PC-9 (cell line): Measurements from ENCODE around the gene ATP4B. TPM values are rescaled to one million over a fixed set of nuclear protein-coding genes. Genes with fewer than 3 reads are reported as not detected.

Source experiments
- BruUV-seq: library from RNA; stranded (reverse); fragments of 400-500 nt; replicated peaks from 2 replicates; lab custom pipeline; 2021; lab: Mats Ljungman, UMichigan
- CTCF ChIA-PET: fragments of 300-600 bp; sonication (Branson Sonifier 250); formaldehyde crosslinking; loops from one replicate; lab custom pipeline; 2022; ENCODE audit warnings: antibody characterized with exemption; lab: Charles Lee
- POLR2A ChIA-PET: fragments of 300-600 bp; sonication (Branson Sonifier 250); formaldehyde crosslinking; loops from one replicate; lab custom pipeline; 2022; ENCODE audit warnings: antibody characterized with exemption; ENCODE audit not compliant: unreplicated experiment; lab: Charles Lee
- DNase-seq, 2 experiments: peaks; one replicate each; pipeline versions ENCODE4 v3.0.0 to v3.0.0-alpha.2; 2015 to 2022; ENCODE audit warnings: mixed read lengths in 1 of 2
- H2AFZ ChIP-seq: fragments of 200-600 bp; sonication (generic); 2 replicates; pipeline ENCODE4 v1.8.1; 2017; ENCODE audit warnings: antibody characterized with exemption
- H3F3A ChIP-seq: fragments of 200-600 bp; sonication (generic); 2 replicates; pipeline ENCODE4 v1.8.1; 2017; ENCODE audit warnings: antibody characterized with exemption, mild to moderate bottlenecking, low read depth; ENCODE audit not compliant: insufficient read depth
- H3K27ac ChIP-seq: fragments of 200-600 bp; sonication (generic); 2 replicates; pipeline ENCODE4 v1.6.1; 2016; ENCODE audit warnings: mixed run types
- H3K27me3 ChIP-seq: fragments of 200-600 bp; sonication (generic); 2 replicates; pipeline ENCODE4 v1.6.1; 2016; ENCODE audit warnings: low read depth, mixed run types; ENCODE audit not compliant: insufficient read depth
- H3K36me3 ChIP-seq: fragments of 200-600 bp; sonication (generic); 2 replicates; pipeline ENCODE4 v1.6.1; 2016; ENCODE audit warnings: low read depth, mixed run types
- H3K4me1 ChIP-seq: fragments of 200-600 bp; sonication (generic); replicated peaks from 2 replicates; pipeline ENCODE4 v1.6.1; 2016; ENCODE audit warnings: mixed run types; ENCODE audit not compliant: insufficient read depth
- H3K4me2 ChIP-seq: fragments of 200-600 bp; sonication (generic); 2 replicates; pipeline ENCODE4 v1.6.1; 2017; ENCODE audit warnings: mixed run types
- H3K4me3 ChIP-seq: fragments of 200-600 bp; sonication (generic); 2 replicates; pipeline ENCODE4 v1.6.1; 2016; ENCODE audit warnings: mixed run types
- H3K79me2 ChIP-seq: fragments of 200-600 bp; sonication (generic); 2 replicates; pipeline ENCODE4 v1.6.1; 2017; ENCODE audit warnings: low read depth, mixed run types
- H3K9me2 ChIP-seq: fragments of 200-600 bp; sonication (generic); 2 replicates; pipeline ENCODE4 v1.8.1; 2017; ENCODE audit warnings: mild to moderate bottlenecking; ENCODE audit not compliant: insufficient read depth
- H3K9me3 ChIP-seq: fragments of 200-600 bp; sonication (generic); 2 replicates; pipeline ENCODE4 v1.8.1; 2016; ENCODE audit warnings: low read depth; ENCODE audit not compliant: insufficient read depth
- H4K20me1 ChIP-seq: fragments of 200-600 bp; sonication (generic); 2 replicates; pipeline ENCODE4 v1.8.1; 2017; ENCODE audit not compliant: insufficient read depth
- EZH2 ChIP-seq: fragments of 200-600 bp; sonication (generic); IDR thresholded peaks from 2 replicates; pipeline ENCODE4 v1.8.0; 2017; ENCODE audit warnings: antibody characterized with exemption, low read depth
- intact Hi-C: fragments of 100-400 bp; cut with micrococcal nuclease; formaldehyde crosslinking; loops from one replicate; pipeline ENCODE4 v1.10.0; 2022; ENCODE audit not compliant: unreplicated experiment
- total RNA-seq: library from RNA; stranded (reverse); gene quantifications from 2 replicates; pipeline ENCODE4 v1.2.3, GENCODE V29; 2021
- TF ChIP-seq, protein P1 (sequence below): fragments of 200-600 bp; sonication (generic); conservative IDR thresholded peaks from 2 replicates; pipeline ENCODE4 v1.6.1; 2017; ENCODE audit warnings: mixed run types, antibody characterized with exemption, mild to moderate bottlenecking, moderate library complexity

The ATP4B gene
- total RNA-seq, 1 experiment from 2014 or later = not detected

DNA sequence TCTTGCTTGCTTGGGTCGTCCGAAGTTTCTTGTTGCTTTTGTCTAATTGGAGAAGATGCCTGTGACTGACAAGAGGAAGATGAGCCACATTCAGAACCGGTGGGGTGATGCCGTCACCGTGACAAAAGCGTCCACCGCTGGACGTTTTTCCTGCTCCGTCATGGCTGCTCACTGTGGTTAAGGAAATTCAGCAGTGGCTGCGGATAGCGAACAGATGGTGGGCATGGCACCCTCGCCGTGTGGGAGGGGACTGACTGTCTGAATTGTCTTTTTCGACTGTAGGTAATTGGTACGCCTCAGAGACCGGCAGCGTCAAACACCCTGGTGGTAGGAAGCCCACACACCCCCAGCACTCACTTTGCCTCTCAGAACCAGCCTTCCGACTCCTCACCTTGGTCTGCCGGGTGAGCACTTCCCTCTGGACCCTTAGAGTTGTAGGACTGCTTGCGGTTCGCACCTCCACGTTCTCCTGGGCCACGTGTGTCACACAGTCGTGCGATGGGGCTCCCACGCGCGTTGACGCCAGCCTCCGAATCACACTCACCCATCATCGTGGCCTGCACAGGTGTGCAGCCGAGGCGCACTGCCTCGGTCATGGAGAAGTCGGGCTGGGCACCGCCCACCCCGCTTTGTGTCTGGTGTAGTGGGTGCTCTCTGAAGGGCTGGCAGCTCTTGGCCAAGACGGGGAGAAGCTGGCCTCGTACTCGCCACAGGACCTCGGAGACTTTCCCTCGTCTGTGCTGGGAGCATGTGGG lies 26.5 kb downstream of the ATP4B start:
- Histone ChIP-seq H3K36me3 (peaks cover 18% of the 10 kb centered on the region), H3K27me3 (no peaks in the 10 kb centered on the region), H3K79me2 (peaks cover 31% of the 10 kb centered on the region), H4K20me1 (peaks cover 32% of the 10 kb centered on the region), H3K27ac (no peak overlapping the region), H2AFZ (no peak overlapping the region), H3K9me2 (no peaks in the 10 kb centered on the region), H3K4me3 (no peak overlapping the region), H3K9me3 (no peaks in the 10 kb centered on the region), H3K4me2 (no peak overlapping the region), H3K4me1 (no peaks in the 10 kb centered on the region), H3F3A (0 out of 2 replicates have a peak, but pooled peaks cover 4% of the 10 kb centered on the region)
- ChIA-PET CTCF (no interaction called here), POLR2A (no interaction called here)
- BruUV-seq = no TSS peak
- DNase-seq = no peak
- TF ChIP-seq EZH2 = no peak
- TF ChIP-seq, protein P1, sequence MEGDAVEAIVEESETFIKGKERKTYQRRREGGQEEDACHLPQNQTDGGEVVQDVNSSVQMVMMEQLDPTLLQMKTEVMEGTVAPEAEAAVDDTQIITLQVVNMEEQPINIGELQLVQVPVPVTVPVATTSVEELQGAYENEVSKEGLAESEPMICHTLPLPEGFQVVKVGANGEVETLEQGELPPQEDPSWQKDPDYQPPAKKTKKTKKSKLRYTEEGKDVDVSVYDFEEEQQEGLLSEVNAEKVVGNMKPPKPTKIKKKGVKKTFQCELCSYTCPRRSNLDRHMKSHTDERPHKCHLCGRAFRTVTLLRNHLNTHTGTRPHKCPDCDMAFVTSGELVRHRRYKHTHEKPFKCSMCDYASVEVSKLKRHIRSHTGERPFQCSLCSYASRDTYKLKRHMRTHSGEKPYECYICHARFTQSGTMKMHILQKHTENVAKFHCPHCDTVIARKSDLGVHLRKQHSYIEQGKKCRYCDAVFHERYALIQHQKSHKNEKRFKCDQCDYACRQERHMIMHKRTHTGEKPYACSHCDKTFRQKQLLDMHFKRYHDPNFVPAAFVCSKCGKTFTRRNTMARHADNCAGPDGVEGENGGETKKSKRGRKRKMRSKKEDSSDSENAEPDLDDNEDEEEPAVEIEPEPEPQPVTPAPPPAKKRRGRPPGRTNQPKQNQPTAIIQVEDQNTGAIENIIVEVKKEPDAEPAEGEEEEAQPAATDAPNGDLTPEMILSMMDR = no peak
- intact Hi-C loops = no loop called here

DNA sequence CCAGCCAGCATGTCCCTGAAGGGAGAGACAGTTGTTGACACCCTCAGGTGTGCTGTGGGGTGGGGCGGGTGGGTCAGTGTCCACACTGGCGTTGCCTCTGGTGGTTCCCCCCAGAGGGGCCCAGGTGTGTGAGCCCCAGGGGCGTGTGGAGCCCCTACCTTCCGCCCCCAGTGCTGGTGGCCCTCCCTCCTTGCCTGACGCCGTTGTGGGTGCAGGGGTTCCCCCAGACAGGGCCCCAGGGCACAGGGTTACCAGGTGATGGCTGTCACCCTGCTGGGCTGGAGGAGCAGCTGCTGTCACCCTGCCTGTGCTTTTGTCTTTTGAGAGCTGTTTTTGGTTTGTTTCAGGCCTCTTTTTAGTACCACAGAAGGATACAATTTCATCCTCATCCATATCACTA lies 27.2 kb downstream of the ATP4B start:
- Histone ChIP-seq H3K36me3 (peaks cover 20% of the 10 kb centered on the region), H3K4me2 (no peak overlapping the region), H3K4me1 (no peaks in the 10 kb centered on the region), H3K79me2 (peaks cover 37% of the 10 kb centered on the region), H3K27me3 (no peaks in the 10 kb centered on the region), H2AFZ (no peak overlapping the region), H4K20me1 (peaks cover 37% of the 10 kb centered on the region), H3K27ac (no peak overlapping the region), H3K9me2 (no peaks in the 10 kb centered on the region), H3K9me3 (no peaks in the 10 kb centered on the region), H3K4me3 (no peak overlapping the region), H3F3A (0 out of 2 replicates have a peak, but pooled peaks cover 4% of the 10 kb centered on the region)
- CTCF ChIA-PET = no interaction called here
- no TSS peak for BruUV-seq
- no peak for TF ChIP-seq EZH2
- TF ChIP-seq, protein P1 = no peak
- POLR2A ChIA-PET = interaction anchor here (0.8 kb wide), 1 partner anchor 708 kb away, joined by 6 read pairs; no protein-coding TSS in a partner anchor
- intact Hi-C loops = no loop called here
- no peak for DNase-seq

GRCh38 chr13:113630296-113630695 lies 27.7 kb downstream of the ATP4B start:
- DNase-seq = no peak
- CTCF ChIA-PET = no interaction called here
- no peaks in the 10 kb centered on the region for H3K4me1 ChIP-seq
- H3K27ac ChIP-seq = no peak overlapping the region
- POLR2A ChIA-PET = interaction anchor here (0.8 kb wide), 1 partner anchor 709 kb away, joined by 6 read pairs; no protein-coding TSS in a partner anchor
- no TSS peak for BruUV-seq
- H3K79me2 ChIP-seq = peaks cover 37% of the 10 kb centered on the region
- intact Hi-C loops = no loop called here
- H3K9me2 ChIP-seq = no peaks in the 10 kb centered on the region
- no peak overlapping the region for H3K4me2 ChIP-seq
- 0 out of 2 replicates have a peak, but pooled peaks cover 2% of the 10 kb centered on the region for H3F3A ChIP-seq
- H3K27me3 ChIP-seq = no peaks in the 10 kb centered on the region
- no peak overlapping the region for H2AFZ ChIP-seq
- no peaks in the 10 kb centered on the region for H3K9me3 ChIP-seq
- H3K36me3 ChIP-seq = peaks cover 20% of the 10 kb centered on the region
- no peak for TF ChIP-seq EZH2
- TF ChIP-seq, protein P1 = no peak
- no peak overlapping the region for H3K4me3 ChIP-seq
- H4K20me1 ChIP-seq = peaks cover 37% of the 10 kb centered on the region
